ENCODE measurements around the gene BCR.

Gene BCR

DNA sequence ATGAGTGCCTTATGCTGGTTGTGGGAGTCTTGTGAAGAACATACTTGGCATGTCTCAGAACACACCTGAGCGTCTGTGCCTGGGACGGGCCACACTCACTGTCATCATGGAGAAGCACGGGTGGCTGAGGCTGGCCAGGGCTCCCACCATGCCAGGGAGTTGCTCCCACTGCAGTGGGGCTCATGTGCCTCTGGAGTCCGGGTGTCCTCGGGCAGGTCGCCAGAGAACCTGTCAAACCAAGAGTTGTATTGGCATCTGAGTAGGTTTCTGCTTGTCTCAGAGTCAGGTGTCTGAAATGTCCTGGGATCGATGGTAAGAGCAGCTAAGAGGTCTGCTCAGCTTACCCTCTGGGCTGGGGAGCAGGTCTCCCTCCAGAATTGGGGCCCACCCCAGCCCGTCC lies 92.1 kb downstream of the BCR start:
- no peak for DNase-seq (ENCODE audit: low read depth)
- no peak overlapping the region for H3K4me3 ChIP-seq (ENCODE audit: low read depth, low read length)
- TF ChIP-seq, protein P1, sequence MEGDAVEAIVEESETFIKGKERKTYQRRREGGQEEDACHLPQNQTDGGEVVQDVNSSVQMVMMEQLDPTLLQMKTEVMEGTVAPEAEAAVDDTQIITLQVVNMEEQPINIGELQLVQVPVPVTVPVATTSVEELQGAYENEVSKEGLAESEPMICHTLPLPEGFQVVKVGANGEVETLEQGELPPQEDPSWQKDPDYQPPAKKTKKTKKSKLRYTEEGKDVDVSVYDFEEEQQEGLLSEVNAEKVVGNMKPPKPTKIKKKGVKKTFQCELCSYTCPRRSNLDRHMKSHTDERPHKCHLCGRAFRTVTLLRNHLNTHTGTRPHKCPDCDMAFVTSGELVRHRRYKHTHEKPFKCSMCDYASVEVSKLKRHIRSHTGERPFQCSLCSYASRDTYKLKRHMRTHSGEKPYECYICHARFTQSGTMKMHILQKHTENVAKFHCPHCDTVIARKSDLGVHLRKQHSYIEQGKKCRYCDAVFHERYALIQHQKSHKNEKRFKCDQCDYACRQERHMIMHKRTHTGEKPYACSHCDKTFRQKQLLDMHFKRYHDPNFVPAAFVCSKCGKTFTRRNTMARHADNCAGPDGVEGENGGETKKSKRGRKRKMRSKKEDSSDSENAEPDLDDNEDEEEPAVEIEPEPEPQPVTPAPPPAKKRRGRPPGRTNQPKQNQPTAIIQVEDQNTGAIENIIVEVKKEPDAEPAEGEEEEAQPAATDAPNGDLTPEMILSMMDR (IDR thresholded peaks at IDR 0.05; ENCODE audit: insufficient read depth, low read depth, low read length, missing control alignments), result no peak

DNA sequence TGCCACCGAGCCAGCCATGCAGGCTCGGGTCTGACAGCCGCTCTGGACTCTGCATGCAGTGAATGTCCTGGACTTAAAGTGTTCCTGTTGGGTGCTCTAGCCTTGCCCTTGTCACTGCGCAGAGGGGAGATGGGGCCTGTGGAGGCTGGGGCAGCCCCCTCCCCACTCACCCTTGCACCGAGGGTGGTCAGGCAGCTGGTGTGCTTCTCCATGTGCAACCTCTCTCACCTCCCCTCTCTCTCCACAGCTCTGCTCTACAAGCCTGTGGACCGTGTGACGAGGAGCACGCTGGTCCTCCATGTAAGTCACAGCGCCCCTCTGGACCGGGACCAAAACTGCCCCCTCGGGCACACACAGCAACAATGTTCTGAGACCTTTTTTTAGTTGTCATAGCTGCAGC lies 92.5 kb downstream of the BCR start:
- TF ChIP-seq, protein P1 (IDR thresholded peaks at IDR 0.05; ENCODE audit: insufficient read depth, low read depth, low read length, missing control alignments), result no peak
- H3K4me3 ChIP-seq (ENCODE audit: low read depth, low read length), result no peak overlapping the region
- DNase-seq (ENCODE audit: low read depth), result no peak

DNA sequence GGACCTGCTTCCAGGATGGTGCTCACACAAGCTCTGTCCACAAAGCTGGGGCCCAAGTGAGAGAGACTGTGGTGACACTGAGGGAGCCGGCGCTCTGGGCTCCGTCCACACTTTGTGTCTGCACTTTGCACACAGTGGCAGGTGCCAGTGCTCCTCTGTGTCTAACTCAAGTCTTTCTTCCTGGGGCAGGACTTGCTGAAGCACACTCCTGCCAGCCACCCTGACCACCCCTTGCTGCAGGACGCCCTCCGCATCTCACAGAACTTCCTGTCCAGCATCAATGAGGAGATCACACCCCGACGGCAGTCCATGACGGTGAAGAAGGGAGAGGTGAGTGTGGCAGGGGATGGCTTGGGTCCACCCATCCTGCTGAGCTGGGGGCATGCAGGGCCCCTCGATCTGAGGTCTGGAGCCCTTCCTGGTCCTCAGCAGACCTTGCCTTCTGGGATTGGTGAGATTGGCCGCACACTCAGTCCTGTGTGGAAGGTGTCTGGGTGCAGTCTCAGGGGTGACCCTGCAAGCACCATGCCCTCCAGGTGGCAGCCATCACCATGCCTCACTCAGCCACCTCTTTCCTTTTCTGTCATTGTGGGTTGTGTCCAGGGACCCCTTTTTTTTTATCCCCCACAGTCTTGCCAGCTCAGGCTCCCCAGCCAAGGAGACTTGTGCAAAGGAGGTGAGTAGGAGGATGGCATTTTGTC lies 93.3 kb downstream of the BCR start:
- no peak overlapping the region for H3K4me3 ChIP-seq (ENCODE audit: low read depth, low read length)
- no peak for DNase-seq (ENCODE audit: low read depth)
- TF ChIP-seq, protein P1 (IDR thresholded peaks at IDR 0.05; ENCODE audit: insufficient read depth, low read depth, low read length, missing control alignments), result no peak

DNA sequence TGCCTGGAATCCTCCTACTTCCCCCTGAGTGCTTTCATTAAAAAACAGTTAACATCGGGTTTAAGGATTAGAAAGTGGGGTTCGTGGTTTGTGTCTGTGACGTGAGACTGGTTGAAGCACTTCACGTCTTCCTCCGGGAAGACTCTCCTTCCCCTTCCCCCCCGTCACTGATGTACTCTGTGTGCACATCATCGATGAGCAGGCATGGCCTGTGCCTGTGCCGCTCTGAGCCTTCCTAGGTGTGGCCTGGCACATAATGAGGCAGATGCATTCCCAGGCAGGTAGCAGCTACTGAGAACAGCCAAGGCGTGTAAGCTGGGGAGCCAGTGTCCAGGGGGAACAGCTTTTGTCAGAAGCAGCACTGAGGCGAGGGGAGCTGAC lies 93.8 kb downstream of the BCR start:
- TF ChIP-seq, protein P1 (IDR thresholded peaks at IDR 0.05; ENCODE audit: insufficient read depth, low read depth, low read length, missing control alignments), result no peak
- no peak overlapping the region for H3K4me3 ChIP-seq (ENCODE audit: low read depth, low read length)
- no peak for DNase-seq (ENCODE audit: low read depth)

DNA sequence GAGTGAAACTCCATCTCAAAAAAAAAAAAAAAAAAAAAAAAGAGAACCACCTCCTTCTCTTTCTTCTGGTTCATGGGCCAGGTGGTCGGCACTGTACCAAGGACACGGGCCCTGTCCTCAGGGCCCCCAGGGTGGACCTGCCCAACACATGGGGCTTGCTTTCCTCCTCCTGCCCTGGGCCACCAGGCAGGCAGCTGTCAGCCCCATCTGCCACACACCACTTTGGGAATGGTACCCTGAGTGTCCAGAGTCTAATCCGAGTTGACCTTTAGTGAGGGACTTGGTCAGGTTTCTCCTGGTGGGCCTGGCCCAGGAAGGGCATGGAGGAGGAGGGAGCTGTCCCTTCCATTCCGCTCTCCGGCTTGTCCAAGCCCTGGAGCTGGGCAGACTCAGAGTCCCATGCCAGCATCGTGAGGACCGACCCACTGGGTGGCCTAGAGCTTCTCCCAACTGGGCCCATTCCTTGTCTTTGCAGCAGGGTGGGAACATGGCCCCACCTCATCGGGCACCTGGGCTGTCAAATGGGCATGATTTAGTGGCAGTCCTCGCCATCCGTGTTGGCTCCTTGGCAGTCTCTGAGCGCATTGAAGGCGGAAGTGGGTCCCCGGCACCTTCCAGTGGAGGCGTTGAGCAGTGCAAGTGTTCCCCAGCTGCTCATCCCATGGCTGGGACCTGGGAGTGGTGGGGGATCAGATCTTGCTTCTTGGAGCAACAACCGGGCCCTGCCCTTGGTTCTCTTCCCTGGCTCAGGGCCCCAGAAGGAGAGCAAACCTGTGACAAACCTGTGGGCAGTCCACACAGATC lies 94.8 kb downstream of the BCR start:
- TF ChIP-seq, protein P1 (IDR thresholded peaks at IDR 0.05; ENCODE audit: insufficient read depth, low read depth, low read length, missing control alignments), result no peak
- no peak for DNase-seq (ENCODE audit: low read depth)
- no peak overlapping the region for H3K4me3 ChIP-seq (ENCODE audit: low read depth, low read length)

DNA sequence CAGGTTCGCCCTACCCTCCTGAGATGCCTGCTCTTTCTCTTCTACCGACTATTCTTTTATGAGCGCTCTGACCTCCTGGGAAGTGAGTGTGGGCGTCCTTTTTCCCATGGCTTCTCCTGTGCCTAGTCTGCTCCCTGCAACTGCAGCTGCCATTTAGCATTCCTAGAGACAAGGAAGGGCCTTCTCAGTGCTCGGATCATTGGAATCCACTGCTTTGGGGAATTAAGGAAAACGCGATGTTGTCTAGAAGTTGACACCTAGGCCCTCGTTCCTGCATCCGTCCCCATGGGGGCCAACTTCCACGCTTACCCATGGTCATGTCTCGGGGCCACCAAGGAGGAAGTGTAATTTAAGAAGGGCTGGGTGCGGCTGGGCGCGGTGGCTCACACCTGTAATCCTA lies 95.4 kb downstream of the BCR start:
- TF ChIP-seq, protein P1 (IDR thresholded peaks at IDR 0.05; ENCODE audit: insufficient read depth, low read depth, low read length, missing control alignments), result no peak
- no peak overlapping the region for H3K4me3 ChIP-seq (ENCODE audit: low read depth, low read length)
- DNase-seq (ENCODE audit: low read depth), result no peak

Measured in GM12865 (cell line).